MV-4-11 (cell line): ENCODE data around the gene NCCRP1.

ENCODE experiments used
- DNase-seq: peaks from one replicate; lab custom pipeline; 2025; lab: John Stamatoyannopoulos, UW

The NCCRP1 gene

DNA sequence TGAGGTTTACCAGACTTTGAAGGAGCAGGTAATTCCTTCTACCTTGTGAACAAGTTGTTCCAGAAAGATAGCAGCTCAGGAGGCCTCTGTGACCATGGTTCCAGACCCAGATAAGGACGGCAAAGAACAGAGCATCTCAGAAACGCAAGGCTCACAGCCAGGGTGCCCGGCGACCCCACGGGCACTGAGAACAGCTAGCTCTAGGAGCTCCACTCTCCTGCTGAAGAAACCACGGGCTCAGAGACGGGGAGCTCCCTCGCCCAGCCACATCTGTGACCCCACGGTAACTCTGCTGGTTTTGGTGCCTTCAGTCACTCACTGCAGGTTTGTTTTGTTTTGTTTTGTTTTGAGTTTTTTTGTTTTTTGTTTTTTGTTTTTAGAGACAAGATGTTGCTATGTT, 16.0 kb upstream of the NCCRP1 start:
- DNase-seq, result no peak

GRCh38 chr19:39181500-39182173, 15.1 kb upstream of the NCCRP1 start:
- no peak for DNase-seq

DNA sequence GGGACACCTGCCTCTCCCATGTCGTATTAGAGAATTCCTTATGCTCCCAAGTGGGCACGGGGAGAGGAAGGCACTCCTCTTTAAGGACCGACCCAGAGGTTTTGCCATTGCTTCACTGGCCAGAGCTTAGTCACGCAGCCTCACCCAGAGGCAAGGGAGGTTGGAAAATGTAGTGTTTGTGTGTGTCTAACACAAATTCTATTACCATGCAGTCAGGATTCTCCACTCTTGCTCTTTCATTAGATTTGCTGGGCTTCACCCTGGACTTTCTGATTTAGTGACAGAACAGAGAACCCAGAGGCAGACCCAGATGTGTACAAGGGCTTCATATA, 14.6 kb upstream of the NCCRP1 start:
- no peak for DNase-seq

GRCh38 chr19:39183104-39183503, 13.7 kb upstream of the NCCRP1 start:
- DNase-seq, result no peak

DNA sequence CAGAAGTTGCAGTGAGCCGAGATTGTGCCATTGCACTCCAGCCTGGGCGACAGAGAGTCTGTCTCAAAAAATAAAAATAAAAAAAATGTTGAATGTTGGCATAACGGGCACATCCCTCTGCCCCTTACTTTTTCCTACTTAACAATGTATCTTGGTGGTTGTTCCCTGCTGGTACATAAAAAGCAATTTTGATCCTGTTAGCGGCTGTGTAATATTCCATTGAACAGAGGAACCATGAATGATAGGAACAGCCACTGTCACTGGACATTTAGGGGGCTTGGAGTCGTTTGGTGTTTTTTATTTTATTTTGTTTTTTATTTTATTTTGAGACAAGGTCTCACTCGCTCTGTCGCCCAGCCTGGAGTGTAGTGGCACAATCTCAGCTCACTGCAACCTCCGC, 10.4 kb upstream of the NCCRP1 start:
- no peak for DNase-seq

GRCh38 chr19:39187552-39187943, 9.2 kb upstream of the NCCRP1 start:
- DNase-seq, result no peak

DNA sequence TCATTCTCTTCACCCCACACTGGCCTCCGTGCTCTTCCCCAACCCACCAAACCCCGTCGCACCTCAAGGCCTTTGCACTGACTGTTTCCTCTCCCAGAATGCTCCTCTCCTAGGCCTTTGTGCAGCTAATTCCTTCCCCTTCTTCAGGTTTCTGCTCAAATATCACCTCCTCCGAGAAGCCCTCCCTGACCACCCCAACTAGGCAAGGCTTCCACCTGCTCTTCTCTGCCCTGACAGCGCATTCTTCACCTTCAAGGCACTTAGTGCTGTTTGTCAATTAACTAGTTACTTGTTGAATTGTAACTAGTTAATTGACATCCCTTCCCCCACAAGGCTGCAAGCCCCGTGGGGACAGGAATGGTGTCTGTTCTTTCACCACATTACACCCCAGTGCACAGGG, 7.8 kb upstream of the NCCRP1 start:
- no peak for DNase-seq

- no peak for DNase-seq
These were observed 6.0 kb upstream of the NCCRP1 start for GRCh38 chr19:39190768-39191167.

DNA sequence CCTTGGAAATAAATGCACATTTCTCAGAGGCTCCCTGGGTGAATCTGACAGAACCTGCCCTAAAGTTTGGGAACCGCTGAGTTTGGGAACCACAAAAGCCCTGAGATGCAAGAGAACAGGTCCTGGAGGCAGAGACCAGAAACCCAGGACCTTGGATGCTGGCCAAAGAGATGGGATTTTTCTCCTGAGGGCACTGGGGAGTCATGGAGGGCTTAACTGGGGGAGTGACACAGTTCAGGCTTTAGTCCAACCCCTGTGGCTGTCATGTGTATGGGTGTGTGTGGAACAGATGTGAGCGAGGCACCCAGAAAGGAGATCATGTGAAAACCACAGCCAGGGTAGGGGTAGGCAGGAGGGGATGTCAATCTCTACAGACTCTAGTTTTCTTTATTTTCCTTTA, 3.9 kb upstream of the NCCRP1 start:
- no peak for DNase-seq

DNA sequence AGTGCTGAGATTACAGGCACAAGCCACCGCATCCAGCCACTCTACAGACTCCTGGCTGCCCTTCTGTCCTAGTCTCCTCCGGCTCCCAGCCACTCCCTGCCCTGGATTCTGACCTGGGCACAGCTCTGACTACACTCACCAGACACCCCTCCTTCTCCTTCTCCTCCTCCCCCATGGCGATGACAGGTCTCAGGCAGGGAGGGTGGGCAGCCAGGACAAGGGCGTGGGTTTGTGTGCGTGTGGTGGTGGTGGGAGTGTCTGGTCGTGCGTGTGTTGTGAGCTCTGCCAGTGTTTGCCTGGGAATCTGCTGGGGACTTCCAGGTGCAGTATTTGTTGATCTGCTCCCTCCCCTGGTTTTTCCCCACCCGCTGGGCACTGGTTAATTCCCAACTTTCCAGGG, 3.0 kb upstream of the NCCRP1 start:
- no peak for DNase-seq

GRCh38 chr19:39194832-39195542, 1.8 kb upstream of the NCCRP1 start:
- DNase-seq, result no peak

DNA sequence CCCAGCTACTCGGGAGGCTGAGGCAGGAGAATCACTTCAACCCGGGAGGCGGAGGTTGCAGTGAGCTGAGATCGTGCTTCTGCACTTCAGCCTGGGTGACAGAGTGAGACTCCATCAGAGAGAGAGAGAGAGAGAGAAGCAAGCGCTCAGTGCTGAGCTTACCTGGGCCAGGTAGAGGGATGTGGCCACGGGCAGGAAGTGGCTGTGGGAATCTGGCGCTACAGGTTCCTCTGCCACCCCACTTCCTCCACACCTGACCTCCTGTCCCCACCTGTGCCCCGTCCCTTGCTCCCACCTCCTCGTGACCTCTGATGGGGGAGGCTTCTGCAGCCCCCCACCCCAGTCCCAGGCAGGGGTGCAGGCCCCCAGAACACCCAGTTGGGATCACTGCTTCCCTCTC, 1.0 kb upstream of the NCCRP1 start:
- no peak for DNase-seq

DNA sequence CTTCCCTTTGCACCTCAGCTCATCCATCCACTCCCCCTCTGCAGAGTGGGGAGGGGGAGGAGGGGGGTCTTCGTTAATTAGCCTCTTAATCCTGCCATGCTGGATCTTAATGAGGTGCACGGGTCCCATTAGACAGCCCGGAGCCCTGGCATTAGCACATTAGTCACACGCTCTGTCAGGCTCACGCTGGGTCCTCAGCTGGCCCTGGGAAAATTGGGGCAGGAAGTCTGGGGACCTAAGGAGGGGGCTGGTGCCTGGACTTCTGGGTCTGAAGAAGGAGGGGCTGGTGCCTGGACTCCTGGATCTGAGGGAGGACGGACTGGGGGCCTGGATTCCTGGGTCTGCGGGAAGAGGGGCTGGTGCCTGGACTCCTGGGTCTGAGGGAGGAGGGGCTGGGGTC, 444 bp upstream of the NCCRP1 start:
- no peak for DNase-seq

- DNase-seq, result no peak
These were observed 1.0 kb downstream of the NCCRP1 start for GRCh38 chr19:39197808-39198207.

DNA sequence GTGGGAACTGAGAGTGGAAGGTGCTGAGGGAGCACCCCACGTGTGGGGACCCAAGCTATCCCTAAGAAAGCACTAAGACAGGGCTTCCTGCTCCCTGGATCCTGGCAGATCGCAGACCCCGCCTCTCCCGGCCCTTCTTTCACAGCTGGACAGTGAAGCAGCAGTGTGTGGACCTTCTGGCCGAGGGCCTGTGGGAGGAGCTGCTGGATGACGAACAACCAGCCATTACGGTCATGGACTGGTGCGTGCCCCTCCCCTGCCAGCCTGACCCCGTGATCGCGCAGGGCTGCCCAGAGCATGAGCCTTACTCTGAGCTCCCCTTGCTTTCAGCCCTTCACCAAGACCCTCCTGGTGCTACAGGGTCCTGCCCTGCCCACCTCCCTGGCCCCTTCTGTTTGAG, 2.3 kb downstream of the NCCRP1 start:
- DNase-seq, result no peak

DNA sequence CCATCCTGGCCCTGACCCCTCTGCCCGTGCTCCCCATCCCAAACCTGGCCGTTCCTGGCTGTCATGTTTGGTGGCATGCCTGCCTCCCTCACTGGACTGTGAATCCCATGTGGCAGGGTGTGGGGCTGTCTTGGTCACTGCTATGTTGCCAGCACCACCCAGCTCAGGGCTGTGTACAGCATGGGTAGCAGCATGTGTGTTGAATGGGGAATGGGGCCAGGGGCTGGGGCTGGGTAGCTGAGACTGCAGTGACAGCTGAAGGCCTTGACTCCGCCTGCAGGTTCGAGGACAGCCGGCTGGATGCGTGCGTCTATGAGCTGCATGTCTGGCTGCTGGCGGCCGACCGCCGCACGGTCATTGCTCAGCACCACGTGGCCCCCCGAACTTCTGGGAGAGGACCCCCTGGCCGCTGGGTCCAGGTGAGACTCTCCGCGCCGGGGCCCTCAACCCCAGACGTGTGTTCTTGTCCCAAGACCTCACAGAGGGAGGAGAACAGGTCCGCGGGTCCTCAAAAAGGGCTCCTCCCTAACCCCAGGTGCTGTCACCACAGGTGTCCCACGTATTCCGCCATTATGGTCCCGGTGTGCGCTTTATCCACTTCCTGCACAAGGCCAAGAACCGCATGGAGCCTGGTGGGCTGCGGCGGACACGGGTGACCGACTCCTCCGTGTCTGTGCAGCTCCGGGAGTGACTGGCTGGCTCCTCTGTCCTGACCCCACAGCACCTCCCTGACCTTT, 3.5 kb downstream of the NCCRP1 start:
- no peak for DNase-seq

DNA sequence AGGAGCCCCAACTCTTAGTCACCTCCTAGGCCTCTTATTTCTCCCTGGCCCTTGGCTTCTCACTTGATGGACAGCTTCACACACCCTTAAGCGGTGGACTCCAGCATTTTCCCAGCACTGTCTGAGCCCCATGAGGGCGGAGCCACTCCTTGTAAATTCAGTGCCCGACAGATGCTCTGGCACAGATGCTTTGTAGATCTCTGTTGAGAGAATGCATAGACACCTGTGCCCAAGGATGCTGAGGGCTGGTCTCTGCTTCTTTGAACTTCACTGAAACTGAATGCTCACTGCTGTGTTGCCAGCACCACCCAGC, 4.0 kb downstream of the NCCRP1 start:
- DNase-seq, result no peak

GRCh38 chr19:39202998-39203355, 6.2 kb downstream of the NCCRP1 start:
- DNase-seq, result no peak

GRCh38 chr19:39203372-39204341, 6.9 kb downstream of the NCCRP1 start, which contains the start of gene SYCN:
Gene SYCN, minus strand, starts transcription at chr19:39204263. Its CDS starts 9 bp downstream, at chr19:39204254.
- DNase-seq, result no peak

DNA sequence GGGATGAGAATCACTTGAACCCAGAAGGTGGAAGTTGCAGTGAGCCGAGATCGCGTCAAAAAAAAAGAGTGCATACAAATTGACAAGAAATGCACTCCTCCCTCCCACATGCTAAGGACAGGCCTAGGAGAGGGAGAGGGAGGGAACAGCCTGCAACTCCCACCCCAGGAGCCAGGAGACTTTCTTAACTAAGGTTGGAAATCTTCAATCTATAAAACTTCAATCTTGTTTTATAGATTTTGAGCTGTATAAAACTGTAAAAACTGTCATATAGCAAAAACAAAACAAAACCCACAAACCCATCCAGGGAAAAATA, 8.6 kb downstream of the NCCRP1 start:
- DNase-seq, result no peak

DNA sequence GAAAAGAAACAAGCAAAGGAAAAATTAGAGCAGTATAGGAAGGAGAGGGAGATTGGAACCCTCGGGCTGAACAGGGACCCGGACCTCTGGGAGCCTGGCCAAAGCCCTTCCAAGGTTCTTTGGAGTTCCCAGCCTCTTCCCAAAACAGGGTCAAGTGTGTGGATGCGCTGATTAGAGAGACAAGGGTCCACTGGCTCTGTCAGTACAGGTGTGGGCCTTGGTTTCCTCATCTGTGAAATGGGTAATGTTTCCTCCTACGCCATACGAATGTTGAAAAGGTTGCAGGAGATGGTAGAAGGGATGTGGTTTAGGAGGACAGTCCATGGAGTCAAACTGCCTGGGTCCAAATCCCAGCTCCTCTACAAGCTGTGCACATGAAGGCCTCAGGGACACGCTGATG, 9.4 kb downstream of the NCCRP1 start:
- no peak for DNase-seq

DNA sequence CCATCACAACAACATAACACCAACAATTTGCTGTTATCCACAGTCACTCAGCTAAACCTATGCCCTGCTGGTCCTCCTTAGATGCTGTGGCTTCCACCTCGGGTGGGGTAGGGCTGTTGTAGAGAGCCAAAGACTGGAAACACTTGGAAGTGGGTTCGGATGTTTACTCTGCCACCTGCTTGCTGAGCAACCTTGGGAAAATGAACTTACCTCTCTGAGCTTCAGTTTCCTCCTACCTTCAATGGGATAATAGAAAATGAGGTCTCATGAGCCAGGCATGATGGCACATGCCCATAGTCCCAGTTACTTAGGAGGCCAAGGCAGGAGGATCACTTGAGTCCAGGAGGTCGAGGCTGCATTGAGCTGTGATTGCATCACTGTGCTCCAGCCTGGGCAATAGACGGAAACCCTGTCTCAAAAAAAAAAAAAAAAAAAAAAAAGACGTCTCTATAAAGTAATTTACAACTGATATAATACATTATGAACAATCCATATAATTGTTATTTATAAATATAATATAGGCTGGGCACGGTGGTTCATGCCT, 10.6 kb downstream of the NCCRP1 start:
- no peak for DNase-seq
